ENCODE data around the gene USP48.
"Not testable (repeated sequence)": the region's sequence is repeated elsewhere in the genome, so short reads cannot be mapped to it uniquely, and the experiment has no call there.

Gene USP48

DNA sequence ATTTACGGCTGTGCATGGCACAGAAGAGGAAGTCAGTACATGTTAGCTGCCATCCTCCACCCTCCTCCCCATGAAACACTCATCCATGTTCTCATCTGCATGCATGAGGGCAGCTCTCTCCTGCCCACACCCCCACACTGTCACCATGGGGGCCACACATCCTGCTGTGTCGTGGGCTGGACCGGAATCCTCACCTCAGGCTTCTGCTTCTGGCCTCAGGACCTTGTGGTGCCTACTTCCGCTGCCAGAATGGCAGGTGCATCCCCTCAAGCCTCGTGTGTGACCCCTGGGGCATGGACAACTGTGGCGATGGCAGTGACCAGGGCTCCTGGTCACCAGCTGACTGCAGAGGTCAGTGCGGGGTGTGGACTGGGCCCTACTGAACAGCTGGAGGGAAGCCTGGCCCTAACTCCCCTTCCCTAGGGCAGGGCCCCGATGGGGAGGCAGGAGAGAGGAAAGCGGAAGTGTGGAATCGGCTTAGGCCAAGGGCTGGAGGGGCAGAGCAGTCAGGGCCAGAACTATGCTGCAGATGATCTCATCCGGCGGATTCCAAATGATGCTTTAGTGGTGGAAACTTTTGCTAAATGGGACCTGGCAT lies 32.9 kb upstream of the USP48 start:
- no peak for DNase-seq (ENCODE audit: low read depth)

DNA sequence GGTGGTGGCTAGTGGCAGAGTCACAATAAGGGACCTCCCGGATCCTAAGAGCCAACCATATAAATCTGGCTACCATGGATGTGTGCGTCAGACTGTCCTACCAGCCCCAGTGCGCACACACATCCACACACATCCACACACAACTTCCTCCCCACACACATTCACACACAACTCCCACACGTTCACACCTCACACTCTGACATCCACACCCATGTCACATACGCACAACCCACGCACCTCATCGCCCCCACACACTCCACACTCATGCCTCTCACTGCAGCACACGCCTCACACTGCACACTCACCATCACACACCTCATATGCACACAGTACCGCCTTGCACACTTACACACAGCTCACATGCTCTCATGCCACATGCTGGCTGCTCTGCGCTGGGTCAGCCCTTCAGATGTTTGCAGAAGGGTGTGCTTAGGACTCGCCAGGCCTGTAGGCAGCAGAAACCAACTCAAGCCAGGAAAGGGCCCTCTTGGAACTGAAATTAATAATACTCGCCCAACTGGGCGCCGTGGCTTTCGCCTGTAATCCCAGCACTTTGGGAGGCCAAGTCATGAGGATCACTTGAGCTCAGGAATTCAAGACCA lies 32.1 kb upstream of the USP48 start:
- no peak for DNase-seq (ENCODE audit: low read depth)

DNA sequence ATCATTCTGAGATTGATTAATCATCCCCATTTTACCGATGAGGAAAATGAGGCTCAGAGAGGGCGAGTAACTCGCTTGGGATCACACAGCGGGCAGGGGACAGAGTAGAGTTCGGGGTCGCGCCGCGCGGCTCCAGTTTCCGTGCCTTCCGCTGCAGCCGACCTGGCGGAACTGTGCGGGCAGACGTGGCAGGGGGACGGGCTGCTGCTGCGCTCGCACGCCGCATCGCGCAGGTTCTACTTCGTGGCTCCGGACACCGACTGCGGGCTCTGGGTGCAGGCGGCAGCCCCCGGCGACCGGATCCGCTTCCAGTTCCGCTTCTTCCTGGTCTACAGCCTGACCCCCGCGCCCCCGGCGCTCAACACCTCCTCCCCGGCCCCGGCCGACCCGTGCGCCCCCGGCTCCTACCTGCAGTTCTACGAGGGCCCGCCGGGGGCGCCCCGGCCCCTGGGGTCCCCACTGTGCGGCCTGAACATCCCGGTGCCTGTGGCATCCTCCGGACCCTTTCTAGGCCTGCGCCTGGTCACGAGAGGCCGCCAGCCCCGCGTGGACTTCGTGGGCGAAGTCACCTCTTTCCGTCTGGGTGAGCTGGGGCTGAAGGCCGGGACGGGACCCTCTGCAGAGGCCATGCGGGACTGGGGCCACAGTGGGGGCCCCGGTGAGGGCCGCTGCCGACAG lies 31.4 kb upstream of the USP48 start:
- no peak for DNase-seq (ENCODE audit: low read depth)

DNA sequence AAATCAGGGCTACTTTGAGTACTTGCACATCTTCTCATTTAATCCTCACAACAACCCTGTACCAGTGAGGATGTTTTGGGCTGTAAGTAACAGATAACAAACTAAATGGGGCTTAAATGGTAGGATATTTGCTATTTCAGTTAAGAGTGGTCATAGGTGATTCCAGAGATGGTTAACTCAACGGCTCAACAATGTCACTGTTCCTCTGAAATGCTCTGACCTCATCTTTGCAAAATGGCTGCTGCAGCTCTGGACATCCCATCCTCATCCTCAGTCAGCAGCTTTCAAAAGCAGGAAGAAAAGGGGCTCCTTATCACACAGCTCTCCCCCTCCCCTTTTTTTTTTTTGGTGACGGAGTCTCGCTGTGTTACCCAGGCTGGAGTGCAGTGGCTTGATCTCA lies 30.6 kb upstream of the USP48 start:
- DNase-seq (ENCODE audit: low read depth): no peak

DNA sequence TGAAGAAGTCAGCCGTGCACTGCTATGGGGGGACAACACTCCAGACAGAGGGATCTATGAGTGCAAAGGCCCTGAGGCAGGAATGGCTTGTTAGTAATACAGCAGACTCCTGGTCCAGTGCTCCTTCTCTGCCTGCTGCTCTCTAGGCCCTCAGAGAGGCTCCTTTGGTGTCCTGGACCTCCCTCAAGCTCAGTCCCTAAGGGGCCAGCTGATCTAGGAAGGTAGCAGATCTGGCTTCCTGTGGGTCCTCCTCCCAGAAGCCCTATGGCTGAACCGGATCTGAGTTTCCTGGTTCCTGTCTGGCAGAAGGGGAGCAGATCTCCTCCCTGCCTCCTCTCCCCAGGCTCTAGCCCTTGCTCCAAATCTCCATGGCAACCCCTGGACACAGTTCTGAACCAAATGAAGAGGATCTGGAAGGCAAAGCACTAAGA lies 28.9 kb upstream of the USP48 start, which contains the start of gene LDLRAD2:
Gene LDLRAD2, plus strand, starts transcription at position 391 of the 431 bp plus-strand sequence. CDS start 187 bp downstream, outside the sequence.
- DNase-seq (ENCODE audit: low read depth): no peak

DNA sequence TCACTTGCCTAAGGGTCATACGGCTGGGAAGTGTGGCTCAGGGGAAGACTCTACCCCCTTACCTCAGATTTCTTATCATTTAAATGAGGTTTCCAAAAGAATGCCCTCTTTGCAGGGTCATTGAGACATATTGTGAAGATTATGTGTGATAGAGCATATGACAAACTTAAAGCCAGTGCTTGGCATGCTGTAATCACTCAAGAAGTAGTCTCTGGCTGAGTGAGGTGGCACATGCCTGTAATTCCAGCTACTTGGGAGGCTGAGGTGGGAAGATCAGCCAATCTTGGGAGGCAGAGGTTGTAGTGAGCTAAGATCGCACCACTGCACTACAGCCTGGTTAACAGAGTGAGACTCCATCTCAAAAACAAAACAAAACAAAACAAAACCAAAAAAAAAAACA lies 21.6 kb upstream of the USP48 start:
- no peak for DNase-seq (ENCODE audit: low read depth)

DNA sequence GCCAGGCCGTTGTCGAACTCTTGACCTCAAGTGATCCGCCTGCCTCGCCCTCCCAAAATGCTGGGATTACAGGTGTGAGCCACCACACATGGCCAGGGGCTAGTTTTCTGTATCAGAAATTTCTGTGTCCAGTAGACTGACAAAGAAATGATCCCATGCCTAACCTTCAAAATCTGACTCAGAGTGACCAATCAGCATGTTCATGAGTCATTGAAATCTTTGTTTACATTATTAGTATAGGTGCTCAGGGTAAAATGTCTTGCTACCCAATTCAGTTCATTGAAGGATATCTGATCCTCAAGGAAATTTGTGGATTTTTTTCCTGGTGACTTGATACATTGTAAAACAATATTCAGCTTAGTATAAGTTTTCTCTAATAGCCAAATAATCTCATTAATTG lies 18.2 kb upstream of the USP48 start:
- no peak for DNase-seq (ENCODE audit: low read depth)

DNA sequence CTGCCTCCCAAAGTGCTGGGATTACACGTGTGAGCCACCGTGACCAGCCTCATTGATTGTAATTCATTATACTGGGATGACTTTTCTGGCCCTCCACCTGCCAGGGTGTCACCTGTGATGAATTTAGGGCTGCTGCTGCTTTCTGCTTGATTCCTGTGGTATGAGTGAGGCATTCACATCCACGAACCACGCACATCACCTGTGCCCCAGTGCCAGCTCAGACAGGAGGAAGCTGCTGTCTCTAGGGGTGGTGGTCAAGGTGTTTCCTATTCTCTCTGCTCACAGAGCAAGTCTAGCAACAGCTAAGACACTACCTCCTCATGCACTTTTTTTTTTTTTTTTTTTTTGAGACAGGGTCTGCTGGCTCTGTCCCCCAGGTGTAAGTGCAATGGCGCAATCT lies 16.8 kb upstream of the USP48 start:
- DNase-seq (ENCODE audit: low read depth): no peak

DNA sequence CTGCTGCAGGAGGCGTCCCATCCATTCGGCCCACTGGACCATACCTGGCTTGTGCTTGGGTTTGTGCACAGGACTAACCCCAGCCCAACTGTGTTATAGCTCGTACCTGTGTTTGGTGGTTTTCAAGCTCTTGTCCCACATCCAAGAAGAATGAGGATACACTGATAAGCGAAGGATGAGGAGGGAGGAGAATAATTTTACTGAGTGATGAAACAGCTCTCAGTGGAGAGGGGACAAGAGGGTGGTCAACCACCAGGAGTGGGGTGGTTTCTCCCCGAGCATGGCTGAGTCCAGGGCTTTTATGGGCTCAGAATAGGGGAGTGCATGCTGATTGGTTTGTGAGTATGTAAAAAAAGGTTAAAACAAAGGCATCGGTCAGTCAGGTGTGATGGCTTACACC lies 12.1 kb upstream of the USP48 start:
- DNase-seq (ENCODE audit: low read depth): no peak

DNA sequence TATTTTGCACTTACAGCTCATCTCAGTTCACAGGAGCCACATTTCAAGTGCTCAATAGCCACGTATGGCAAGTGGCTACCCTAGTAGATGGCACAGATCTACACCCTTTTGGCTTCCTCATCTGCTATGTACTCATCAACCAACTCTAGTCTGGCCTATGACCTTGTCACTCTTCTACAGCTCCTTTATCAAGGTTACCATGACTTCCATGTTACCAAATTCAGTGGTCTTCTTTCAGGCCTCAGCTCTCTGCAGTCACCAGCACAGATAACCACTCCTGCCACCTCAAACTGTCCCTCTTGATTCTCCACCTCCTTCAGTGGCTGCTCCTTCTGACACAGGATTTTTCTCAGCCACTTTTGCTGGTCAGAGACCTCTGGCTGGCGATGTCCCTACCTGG lies 11.7 kb upstream of the USP48 start:
- DNase-seq (ENCODE audit: low read depth): no peak

DNA sequence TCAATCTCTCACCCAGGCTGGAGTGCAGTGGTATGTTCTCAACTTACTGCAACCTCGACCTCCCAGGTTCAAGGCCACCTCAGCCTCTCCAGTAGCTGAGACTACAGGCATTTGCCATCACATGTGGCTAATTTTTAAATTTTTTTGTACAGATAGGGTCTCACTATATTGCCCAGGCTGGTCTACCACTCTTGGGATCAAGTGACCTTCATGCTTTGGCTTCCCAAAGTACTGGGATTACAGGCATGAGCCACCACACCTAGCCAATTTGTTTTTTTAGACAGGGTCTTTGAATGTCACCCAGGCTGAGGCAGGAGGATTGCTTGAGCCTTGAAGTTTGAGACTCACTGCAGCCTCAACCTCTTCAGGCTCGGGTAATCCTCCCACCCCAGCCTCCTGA lies 10.2 kb upstream of the USP48 start:
- no peak for DNase-seq (ENCODE audit: low read depth)

DNA sequence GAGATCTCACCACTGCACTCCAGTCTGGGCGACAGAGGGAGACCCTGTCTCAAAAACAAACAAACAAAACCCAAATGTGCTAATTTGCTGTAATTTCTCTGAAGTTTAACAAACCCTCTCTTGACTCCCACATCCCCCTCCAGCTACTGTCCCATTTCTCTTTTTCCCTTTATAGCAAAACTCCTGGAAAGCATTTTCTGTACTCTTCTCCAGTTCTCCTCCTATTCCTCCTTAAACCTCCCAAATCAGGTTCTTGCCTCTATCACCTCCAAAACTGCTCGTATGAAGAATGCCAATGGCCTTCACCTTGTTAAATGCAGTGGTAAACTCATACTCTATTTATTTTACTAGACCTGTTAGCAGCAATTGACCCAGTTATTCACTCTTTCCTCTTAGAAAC lies 3.7 kb upstream of the USP48 start:
- no peak for DNase-seq (ENCODE audit: low read depth)

DNA sequence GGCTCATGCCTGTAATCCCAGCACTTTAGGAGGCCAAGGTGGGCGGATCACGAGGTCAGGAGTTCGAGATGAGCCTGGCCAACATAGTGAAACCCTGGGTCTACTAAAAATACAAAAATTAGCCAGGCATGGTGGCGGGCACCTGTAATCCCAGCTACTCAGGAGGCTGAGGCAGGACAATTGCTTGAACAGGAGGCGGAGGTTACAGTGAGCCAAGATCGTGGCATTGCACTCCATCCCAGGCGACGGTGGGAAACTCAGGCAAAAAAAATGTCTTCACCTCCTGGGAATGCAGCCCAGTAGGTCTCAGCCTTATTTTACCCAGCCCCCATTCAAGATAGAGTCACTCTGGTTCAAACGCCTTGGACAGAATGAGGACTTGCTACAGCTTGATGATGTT lies 2.8 kb upstream of the USP48 start:
- DNase-seq (ENCODE audit: low read depth): not testable (repeated sequence)

DNA sequence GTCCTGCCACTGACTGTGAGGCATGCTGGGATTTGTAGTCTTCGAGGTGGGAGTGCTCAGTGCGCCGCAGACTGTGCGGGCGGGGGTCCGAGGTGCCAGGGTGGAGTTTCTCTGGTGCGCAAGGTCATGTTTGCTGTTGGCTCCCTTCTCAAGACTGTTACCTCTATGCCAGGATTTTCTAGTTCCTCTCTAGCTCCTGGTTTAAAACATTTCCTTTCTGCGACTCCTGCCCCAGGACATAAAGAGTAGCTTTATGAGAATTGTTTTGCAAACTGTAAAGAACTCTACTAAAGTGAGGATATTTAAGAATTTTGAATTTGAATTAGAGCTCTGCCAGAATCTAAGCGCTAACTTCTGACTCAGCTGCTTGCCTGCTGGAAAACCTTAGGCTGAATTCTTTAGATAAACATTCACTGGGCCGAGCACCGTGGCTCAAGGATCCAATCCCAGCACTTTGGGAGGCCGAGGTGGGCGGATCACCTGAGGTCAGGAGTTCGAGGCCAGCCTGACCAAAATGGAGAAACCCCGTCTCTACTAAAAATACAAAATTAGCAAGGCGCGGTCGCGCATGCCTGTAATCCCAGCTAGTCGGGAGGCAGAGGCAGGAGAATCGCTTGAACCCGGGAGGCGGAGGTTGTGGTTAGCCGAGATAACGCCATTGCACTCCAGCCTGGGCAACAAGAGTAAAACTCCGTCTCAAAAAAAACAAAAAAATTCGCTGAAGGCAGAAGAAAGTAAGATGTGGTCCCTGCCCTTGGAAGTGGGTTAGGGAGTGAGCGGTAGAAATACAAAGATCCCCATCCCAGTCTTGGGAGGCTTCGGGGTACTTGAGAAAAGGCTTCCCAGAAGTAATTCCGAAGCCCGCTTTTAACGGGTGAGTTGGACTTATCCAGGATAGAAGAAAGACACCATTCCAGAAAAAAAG lies 992 bp upstream of the USP48 start:
- DNase-seq (ENCODE audit: low read depth): peak; percentile 47

DNA sequence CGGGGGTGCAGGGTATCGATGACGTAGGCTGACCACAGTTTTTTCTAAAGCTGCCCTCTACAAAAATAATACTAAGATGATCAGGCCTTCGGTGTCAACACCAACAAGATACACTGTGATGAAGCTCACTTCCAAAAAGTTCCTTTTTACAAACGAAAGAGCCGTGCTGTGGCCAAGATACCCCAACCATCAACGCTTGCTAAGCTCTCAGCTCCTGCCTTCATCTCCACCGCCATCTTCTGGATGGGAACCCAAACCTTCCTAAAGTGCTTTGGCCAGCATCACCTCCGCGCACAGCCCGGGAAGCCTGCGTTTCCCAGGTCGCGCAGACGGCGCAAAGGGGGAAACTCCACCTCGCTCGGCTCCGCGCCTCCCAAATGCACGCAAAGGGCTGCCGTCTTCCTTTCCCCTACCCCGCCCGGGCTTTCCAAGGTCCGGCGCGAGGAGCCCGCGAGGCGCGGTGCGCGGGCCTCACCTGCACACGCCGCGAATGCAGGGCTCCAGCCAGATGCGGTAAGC lies 541 bp downstream of the USP48 start:
- no peak for DNase-seq (ENCODE audit: low read depth)

DNA sequence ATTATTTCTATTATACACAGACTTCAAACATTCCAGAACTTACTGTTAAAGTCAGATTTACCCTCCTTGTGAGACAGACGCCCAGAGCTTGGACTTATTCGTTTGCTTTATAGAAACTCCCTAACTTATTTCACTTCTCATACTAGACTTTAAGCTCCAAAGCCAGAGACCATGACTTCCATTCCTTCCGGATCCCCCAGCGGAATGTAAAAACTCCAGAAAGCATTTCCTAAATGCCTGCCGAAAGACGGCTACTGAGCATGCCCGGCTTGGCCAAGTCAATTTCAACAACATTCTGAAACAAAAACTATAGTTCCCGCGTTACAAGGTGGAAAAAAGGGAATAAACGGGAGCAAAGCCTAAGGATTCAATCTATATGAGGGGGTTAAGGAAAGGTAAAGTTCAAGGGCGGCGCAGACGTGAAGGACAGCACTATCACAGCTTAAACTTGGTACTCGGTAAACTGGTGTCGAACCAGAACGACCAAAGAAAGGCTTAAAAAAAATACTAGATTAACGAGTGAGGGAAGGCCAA lies 1.1 kb downstream of the USP48 start:
- DNase-seq (ENCODE audit: low read depth): no peak

DNA sequence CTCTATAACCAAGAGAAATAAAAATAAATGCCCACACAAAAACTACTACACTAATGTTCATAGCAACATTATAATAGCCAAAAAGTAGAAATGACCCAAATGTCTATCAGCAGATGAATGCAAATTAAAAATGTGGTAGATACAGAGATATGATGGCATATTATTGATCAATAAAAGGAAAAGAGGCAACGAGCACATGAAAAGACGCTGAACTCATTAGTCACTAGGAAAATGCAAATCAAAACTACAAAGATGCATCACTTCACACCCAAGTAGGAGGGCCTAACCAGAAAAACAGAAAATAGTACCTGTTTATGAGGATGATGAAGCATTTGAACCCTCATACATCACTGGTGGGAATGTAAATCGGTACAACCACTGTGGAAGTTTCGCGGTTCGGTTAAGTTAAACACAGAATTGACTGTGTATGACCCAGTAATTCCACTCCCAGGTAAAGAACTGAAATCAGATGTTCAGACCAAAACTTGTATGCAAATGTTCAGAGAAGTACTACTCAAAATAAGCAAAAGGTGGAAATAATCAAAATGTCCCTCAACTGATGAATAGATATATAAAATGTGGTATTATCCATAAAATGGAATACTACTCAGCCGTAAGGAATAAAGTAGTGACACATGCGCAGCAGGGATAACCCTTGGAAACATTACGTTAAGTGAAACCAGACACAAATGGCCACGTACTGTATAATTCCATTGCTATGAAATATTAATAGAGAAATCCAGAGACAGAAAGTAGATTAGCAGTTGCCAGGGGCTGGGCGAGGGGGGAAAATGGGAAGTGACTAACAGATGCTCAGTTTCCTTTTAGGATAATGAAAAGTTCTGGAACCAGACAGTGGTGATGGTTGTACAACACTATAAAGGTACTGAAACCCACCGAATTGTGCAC lies 3.1 kb downstream of the USP48 start:
- no peak for DNase-seq (ENCODE audit: low read depth)

DNA sequence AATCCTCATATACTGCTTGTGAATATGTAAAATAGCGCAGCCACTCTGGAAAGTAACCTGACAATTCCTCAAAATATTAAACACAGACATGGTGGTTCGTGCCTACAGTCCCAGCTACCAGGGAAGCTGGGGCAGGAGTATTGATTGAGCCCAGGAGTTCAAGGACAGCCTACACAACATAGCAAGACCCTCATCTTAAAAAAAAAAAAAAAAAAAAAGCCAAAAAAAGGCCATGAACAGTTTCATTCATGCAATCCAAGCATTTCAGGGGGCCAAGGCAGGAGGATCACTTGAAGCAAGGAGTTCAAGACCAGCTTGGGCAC lies 4.6 kb downstream of the USP48 start:
- no peak for DNase-seq (ENCODE audit: low read depth)

DNA sequence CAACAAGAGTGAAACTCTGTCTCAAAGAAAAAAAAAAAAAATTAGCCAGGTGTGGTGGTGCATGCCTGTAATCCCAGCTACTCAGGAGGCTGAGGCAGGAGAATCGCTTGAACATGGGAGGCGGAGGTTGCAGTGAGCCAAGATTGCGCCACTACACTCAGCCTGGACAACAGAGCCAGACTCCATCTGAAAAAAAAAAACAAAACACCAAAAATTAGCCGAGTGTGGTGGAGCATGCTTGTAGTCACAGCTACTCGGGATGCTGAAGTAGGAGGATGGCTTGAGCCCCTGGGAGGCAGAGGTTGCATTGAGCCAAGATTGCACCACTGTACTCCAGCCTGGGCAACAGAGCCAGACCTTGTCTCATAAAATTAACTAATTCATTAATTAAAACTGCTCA lies 6.0 kb downstream of the USP48 start:
- not testable (repeated sequence) for DNase-seq (ENCODE audit: low read depth)

DNA sequence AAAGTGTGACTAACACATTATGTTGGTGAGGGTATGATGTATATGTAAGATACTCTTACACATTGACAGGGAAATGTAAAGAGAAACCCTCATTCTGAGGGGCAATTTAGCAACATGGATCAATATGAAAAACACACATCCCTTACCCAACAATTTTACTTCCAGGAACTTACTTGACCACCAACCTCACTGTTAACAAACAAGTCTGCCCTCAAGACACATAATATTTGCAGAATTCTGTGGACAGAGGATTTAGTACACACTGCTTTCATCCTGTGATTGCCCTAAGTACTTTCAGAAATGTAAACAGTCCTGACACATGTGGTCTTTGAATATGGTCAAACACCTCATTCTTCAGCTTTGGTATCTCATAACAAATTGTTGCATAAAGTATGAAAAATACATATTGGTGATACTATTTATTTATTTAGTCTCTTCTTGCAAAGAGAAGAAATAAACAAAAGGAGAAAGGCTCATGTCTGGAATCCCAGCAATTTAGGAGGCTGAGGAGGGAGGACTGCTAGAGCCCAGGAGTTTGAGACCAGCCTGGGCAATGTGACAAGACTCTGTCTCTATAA lies 6.9 kb downstream of the USP48 start:
- DNase-seq (ENCODE audit: low read depth): no peak

DNA sequence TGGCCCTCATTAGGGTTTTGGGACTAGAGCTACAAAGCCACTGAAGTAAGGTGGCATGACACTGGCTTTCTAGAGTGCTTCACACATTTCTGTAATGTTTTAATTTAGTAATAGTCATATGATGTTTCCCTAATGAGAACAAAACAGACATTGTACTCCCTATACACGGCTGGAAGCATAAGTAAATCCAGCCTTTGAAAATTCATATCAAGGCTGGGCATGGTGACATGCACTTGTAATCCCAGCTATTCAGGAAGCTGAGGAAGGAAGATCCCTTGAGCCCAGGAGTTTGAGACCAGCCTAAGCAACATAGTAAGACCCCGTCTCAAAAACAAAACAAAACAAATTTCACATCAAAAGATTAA lies 7.4 kb downstream of the USP48 start:
- no peak for DNase-seq (ENCODE audit: low read depth)
